Natural killer cell (primary cell): ENCODE data around the gene LDLRAD2. TPM values are rescaled to one million over a fixed set of nuclear protein-coding genes. Genes with fewer than 3 reads are reported as not detected.

ENCODE experiments used
- ATAC-seq, 3 donors: fragments of 150-1000 bp in 2 of 3; fragments of 200-7000 bp in 1 of 3; cut with Tn5 transposase; 1 replicate in 1 of 3; 2 replicates in 2 of 3; pipeline ENCODE4 v1.10.0; 2021; ENCODE audit warnings: mild to moderate bottlenecking in 2 of 3, moderate library complexity in 2 of 3
- DNase-seq, 2 donors: peaks; one replicate each; pipeline versions ENCODE4 v3.0.0 to v3.0.0-alpha.2; 2013 to 2021; ENCODE audit warnings: mixed read lengths in 1 of 2
- H3K27ac ChIP-seq: one replicate; pipeline ENCODE4 v1.5.1; 2013; ENCODE audit warnings: mild to moderate bottlenecking, low read length
- H3K27me3 ChIP-seq: one replicate; pipeline ENCODE4 v1.6.1; 2013; ENCODE audit warnings: low read length; ENCODE audit not compliant: control insufficient read depth, insufficient read depth
- H3K36me3 ChIP-seq: one replicate; pipeline ENCODE4 v1.6.1; 2013; ENCODE audit warnings: low read length; ENCODE audit not compliant: control insufficient read depth, insufficient read depth
- H3K4me1 ChIP-seq: one replicate; pipeline ENCODE4 v1.6.1; 2013; ENCODE audit warnings: low read length; ENCODE audit not compliant: control insufficient read depth, insufficient read depth
- H3K4me3 ChIP-seq: one replicate; pipeline ENCODE4 v1.5.1; 2013; ENCODE audit warnings: low read length
- H3K9me3 ChIP-seq: one replicate; pipeline ENCODE4 v1.6.1; 2013; ENCODE audit warnings: low read length; ENCODE audit not compliant: control insufficient read depth, insufficient read depth
- H3K27ac Mint-ChIP-seq, 2 donors: one replicate each; pipeline ENCODE4 v1.8.0; 2022; ENCODE audit warnings: mild to moderate bottlenecking in 2 of 2, mixed read lengths in 2 of 2, moderate library complexity in 1 of 2
- H3K27me3 Mint-ChIP-seq, 2 donors: one replicate each; pipeline ENCODE4 v1.8.0; 2022; ENCODE audit warnings: low read depth in 2 of 2, mixed read lengths in 2 of 2
- H3K36me3 Mint-ChIP-seq: one replicate; pipeline ENCODE4 v1.8.0; 2022; ENCODE audit warnings: mixed read lengths
- H3K4me1 Mint-ChIP-seq, 2 donors: one replicate each; pipeline ENCODE4 v1.8.0; 2022; ENCODE audit warnings: mixed read lengths in 2 of 2
- H3K4me3 Mint-ChIP-seq: one replicate; pipeline ENCODE4 v1.8.0; 2022; ENCODE audit warnings: mild to moderate bottlenecking, moderate library complexity, mixed read lengths
- H3K9me3 Mint-ChIP-seq, 2 donors: one replicate each; pipeline ENCODE4 v1.8.0; 2022; ENCODE audit warnings: mixed read lengths in 2 of 2
- WGBS: methylation state at CpG from one replicate; pipeline ENCODE4 v1.1.7; 2013; ENCODE audit warnings: missing lambda C conversion rate; ENCODE audit not compliant: insufficient coverage; 5-methylcytosine and 5-hydroxymethylcytosine counted together
- intact Hi-C: fragments of 100-400 bp; cut with micrococcal nuclease; formaldehyde crosslinking; loops from one replicate; pipeline ENCODE4 v1.14.2; 2022
- total RNA-seq, 4 donors: library from RNA; stranded (reverse); fragments of 120-200 nt in 1 of 4; gene quantifications; one replicate each; pipeline versions ENCODE4 v1.2.3 to v1.2.4, GENCODE V29; 2013 to 2022
- TF ChIP-seq, protein P1 (sequence below): fragments of 200-600 bp; IDR thresholded peaks from one replicate; pipeline ENCODE4 v1.8.0; 2022; ENCODE audit warnings: antibody characterized with exemption

The LDLRAD2 gene
- total RNA-seq, 3 donors from 2014 or later (not counting 1 experiment from before 2014, with no cell fraction given), result 2.8 to 3.9 (median 3.6) TPM

DNA sequence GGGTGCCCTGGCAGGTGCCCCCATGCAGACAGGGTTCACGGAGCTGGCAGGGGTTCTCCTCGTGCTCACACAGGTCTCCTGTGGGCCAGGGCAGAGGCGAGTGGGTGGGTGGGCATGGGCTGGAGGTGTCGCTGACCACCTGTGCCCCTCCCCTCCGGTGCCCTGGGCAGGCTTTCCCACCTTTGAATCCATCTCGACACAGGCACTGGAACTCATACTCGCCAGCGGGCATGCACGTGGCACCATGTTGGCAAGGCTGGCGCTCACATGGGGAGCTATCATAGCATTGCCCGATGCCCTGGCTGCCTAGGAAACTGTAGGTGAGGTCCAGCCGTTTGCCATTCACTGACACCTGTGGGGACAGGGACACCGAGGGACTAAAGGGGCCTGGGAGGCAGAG is 16.0 kb downstream of the LDLRAD2 start:
- Histone ChIP-seq H3K4me3 (no peak overlapping the region), H3K9me3 (no peaks in the 10 kb centered on the region), H3K36me3 (no peaks in the 10 kb centered on the region), H3K27ac (no peak overlapping the region), H3K4me1 (peaks cover 8% of the 10 kb centered on the region), H3K27me3 (no peaks in the 10 kb centered on the region)
- intact Hi-C loops, result no loop called here
- H3K27me3 Mint-ChIP-seq, result peaks cover 0 to 3% of the 10 kb centered on the region in 2 donors
- H3K9me3 Mint-ChIP-seq, result no peaks in the 10 kb centered on the region
- no peak overlapping the region for H3K4me3 Mint-ChIP-seq
- H3K27ac Mint-ChIP-seq, result no peak overlapping the region
- TF ChIP-seq, protein P1, sequence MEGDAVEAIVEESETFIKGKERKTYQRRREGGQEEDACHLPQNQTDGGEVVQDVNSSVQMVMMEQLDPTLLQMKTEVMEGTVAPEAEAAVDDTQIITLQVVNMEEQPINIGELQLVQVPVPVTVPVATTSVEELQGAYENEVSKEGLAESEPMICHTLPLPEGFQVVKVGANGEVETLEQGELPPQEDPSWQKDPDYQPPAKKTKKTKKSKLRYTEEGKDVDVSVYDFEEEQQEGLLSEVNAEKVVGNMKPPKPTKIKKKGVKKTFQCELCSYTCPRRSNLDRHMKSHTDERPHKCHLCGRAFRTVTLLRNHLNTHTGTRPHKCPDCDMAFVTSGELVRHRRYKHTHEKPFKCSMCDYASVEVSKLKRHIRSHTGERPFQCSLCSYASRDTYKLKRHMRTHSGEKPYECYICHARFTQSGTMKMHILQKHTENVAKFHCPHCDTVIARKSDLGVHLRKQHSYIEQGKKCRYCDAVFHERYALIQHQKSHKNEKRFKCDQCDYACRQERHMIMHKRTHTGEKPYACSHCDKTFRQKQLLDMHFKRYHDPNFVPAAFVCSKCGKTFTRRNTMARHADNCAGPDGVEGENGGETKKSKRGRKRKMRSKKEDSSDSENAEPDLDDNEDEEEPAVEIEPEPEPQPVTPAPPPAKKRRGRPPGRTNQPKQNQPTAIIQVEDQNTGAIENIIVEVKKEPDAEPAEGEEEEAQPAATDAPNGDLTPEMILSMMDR, result no peak
- WGBS, result 94% methylated on average over 13 of the region's 13 CpGs
- ATAC-seq, result no peak
- DNase-seq, result no peak
- H3K36me3 Mint-ChIP-seq, result no peaks in the 10 kb centered on the region
- H3K4me1 Mint-ChIP-seq, result peaks cover 0 to 4% of the 10 kb centered on the region in 2 donors

DNA sequence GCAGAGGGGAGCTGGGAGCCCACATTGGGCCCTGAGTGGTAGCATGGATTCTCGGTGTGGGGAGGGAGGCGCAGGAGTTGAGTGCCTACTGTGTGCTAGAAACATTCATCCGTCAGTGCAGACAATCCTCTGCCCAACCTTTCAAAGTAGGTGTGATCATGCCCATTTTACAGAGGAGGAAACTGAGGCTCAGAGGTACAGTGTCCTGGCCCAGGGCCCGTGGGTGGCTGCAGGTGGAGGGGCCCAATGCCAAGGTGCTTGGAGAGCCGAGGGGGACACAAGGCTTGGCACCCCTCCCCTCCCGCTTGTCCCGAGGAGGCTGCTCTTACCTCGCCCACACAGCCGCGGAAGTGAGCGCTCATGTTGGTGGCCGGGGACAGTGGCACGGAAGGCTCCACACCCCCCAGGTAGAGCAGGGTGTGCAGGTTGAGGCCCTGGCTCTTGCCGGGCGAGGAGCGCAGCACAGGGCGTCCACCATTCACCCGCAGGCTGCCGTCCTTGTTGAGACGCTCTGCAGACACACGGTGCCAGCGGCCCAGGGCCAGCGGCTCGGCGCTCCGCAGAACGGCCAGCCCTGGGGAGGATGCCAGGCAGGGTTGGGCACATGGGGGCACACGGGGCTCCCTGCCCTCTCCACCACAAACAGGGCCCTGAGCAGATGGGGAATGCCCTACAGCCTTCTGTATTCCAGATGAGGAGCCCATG is 16.6 kb downstream of the LDLRAD2 start:
- intact Hi-C loops, result no loop called here
- Histone ChIP-seq H3K9me3 (peaks cover 5% of the 10 kb centered on the region), H3K27ac (no peak overlapping the region), H3K36me3 (no peaks in the 10 kb centered on the region), H3K4me1 (peaks cover 4% of the 10 kb centered on the region), H3K4me3 (no peak overlapping the region), H3K27me3 (no peaks in the 10 kb centered on the region)
- H3K9me3 Mint-ChIP-seq, result no peaks in the 10 kb centered on the region
- no peak for DNase-seq
- H3K27me3 Mint-ChIP-seq, result peaks cover 0 to 2% of the 10 kb centered on the region in 2 donors
- TF ChIP-seq, protein P1, result no peak
- H3K27ac Mint-ChIP-seq, result no peak overlapping the region
- H3K4me3 Mint-ChIP-seq, result no peak overlapping the region
- ATAC-seq, result no peak
- H3K36me3 Mint-ChIP-seq, result no peaks in the 10 kb centered on the region
- WGBS, result 95% methylated on average over 28 of the region's 28 CpGs
- H3K4me1 Mint-ChIP-seq, result peaks cover 0 to 4% of the 10 kb centered on the region in 2 donors

DNA sequence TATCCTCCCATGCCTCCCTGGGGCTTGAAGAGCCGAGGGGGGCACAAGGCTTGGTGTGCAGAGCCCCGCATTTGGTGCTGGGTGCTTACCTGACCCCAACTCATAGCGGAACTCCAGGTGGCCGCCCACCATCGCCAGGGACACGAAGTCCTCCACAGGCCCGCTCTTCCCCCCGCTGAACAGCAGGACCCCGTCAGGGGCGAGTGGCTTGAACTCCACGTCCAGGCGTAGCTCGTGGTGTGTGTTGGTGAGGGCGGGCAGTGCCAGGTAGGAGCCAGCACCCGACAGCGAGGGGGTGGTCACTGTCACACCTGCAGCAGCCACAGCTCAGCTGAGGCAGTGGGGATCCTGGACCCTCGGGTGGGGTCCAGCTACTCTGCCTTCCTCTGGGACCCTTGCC is 17.2 kb downstream of the LDLRAD2 start:
- Histone ChIP-seq H3K4me3 (no peak overlapping the region), H3K36me3 (no peaks in the 10 kb centered on the region), H3K27me3 (no peaks in the 10 kb centered on the region), H3K9me3 (peaks cover 5% of the 10 kb centered on the region), H3K27ac (no peak overlapping the region), H3K4me1 (no peaks in the 10 kb centered on the region)
- intact Hi-C loops, result no loop called here
- no peaks in the 10 kb centered on the region for H3K27me3 Mint-ChIP-seq
- H3K9me3 Mint-ChIP-seq, result peaks cover 0 to 2% of the 10 kb centered on the region in 2 donors
- DNase-seq (no peak), ATAC-seq (no peak)
- H3K4me1 Mint-ChIP-seq, result no peaks in the 10 kb centered on the region
- TF ChIP-seq, protein P1, result no peak
- no peak overlapping the region for H3K4me3 Mint-ChIP-seq
- no peaks in the 10 kb centered on the region for H3K36me3 Mint-ChIP-seq
- WGBS, result 91% methylated on average over 17 of the region's 17 CpGs
- H3K27ac Mint-ChIP-seq, result no peak overlapping the region
